Duodenal mucosa (tissue), 2 donors: ENCODE results near the gene WNT2.

Experiments
- H3K27ac ChIP-seq: one replicate; pipeline ENCODE4 v1.7.0; 2013; ENCODE audit warnings: low read depth, low read length
- H3K27me3 ChIP-seq, 2 donors: one replicate each; pipeline ENCODE4 v1.7.0; 2013; ENCODE audit warnings: low read length in 2 of 2, control low read depth in 1 of 2; ENCODE audit not compliant: insufficient read depth in 2 of 2, control insufficient read depth in 1 of 2
- H3K36me3 ChIP-seq, 2 donors: one replicate each; pipeline ENCODE4 v1.7.0; 2013; ENCODE audit warnings: low read length in 2 of 2, control low read depth in 1 of 2; ENCODE audit not compliant: insufficient read depth in 2 of 2, control insufficient read depth in 1 of 2
- H3K4me1 ChIP-seq, 2 donors: one replicate each; pipeline ENCODE4 v1.7.0; 2013; ENCODE audit warnings: low read length in 2 of 2, control low read depth in 1 of 2; ENCODE audit not compliant: insufficient read depth in 2 of 2, control insufficient read depth in 1 of 2
- H3K4me3 ChIP-seq, 2 donors: one replicate each; pipeline ENCODE4 v1.7.0; 2013; ENCODE audit warnings: low read length in 2 of 2, low read depth in 1 of 2
- H3K9ac ChIP-seq, 2 donors: one replicate each; pipeline ENCODE4 v1.7.0; 2013; ENCODE audit warnings: low read length in 2 of 2, low read depth in 1 of 2
- H3K9me3 ChIP-seq, 2 donors: one replicate each; pipeline ENCODE4 v1.7.0; 2013; ENCODE audit warnings: low read length in 2 of 2, control low read depth in 1 of 2; ENCODE audit not compliant: control insufficient read depth in 1 of 2

Gene WNT2

GRCh38 chr7:117282239-117282812 lies 40.5 kb downstream of the WNT2 start:
- Histone ChIP-seq H3K4me1 (no peaks in the 10 kb centered on the region), H3K27ac (no peak overlapping the region), H3K27me3 (no peaks in the 10 kb centered on the region)

GRCh38 chr7:117281562-117281961 lies 41.3 kb downstream of the WNT2 start:
- H3K27ac ChIP-seq, result no peak overlapping the region
- no peaks in the 10 kb centered on the region for H3K27me3 ChIP-seq
- no peaks in the 10 kb centered on the region for H3K4me1 ChIP-seq
- no peak overlapping the region for H3K9ac ChIP-seq
- H3K4me3 ChIP-seq, result no peak overlapping the region
- H3K9me3 ChIP-seq, result no peaks in the 10 kb centered on the region
- H3K36me3 ChIP-seq, result no peaks in the 10 kb centered on the region

More at GRCh38 chr7:117282239-117282812, 40.5 kb downstream of the WNT2 start:
- H3K9me3 ChIP-seq, result no peaks in the 10 kb centered on the region
- H3K4me3 ChIP-seq, result no peak overlapping the region
- no peaks in the 10 kb centered on the region for H3K36me3 ChIP-seq
- no peak overlapping the region for H3K9ac ChIP-seq

GRCh38 chr7:117279931-117280557 lies 42.8 kb downstream of the WNT2 start:
- H3K9ac ChIP-seq, result no peak overlapping the region
- H3K4me1 ChIP-seq, result no peaks in the 10 kb centered on the region
- H3K4me3 ChIP-seq, result no peak overlapping the region
- peaks cover 0 to under 1% of the 10 kb centered on the region in 2 donors for H3K27me3 ChIP-seq
- no peaks in the 10 kb centered on the region for H3K36me3 ChIP-seq
- H3K9me3 ChIP-seq, result no peaks in the 10 kb centered on the region
- H3K27ac ChIP-seq, result no peak overlapping the region

- peaks cover 0 to 3% of the 10 kb centered on the region in 2 donors for H3K27me3 ChIP-seq
- H3K9me3 ChIP-seq, result no peaks in the 10 kb centered on the region
- H3K9ac ChIP-seq, result no peak overlapping the region
- H3K27ac ChIP-seq, result no peak overlapping the region
- no peak overlapping the region for H3K4me3 ChIP-seq
- H3K36me3 ChIP-seq, result no peaks in the 10 kb centered on the region
- no peaks in the 10 kb centered on the region for H3K4me1 ChIP-seq
Observed at GRCh38 chr7:117279203-117279602, 43.7 kb downstream of the WNT2 start.

GRCh38 chr7:117278040-117278439 lies 44.8 kb downstream of the WNT2 start:
- no peaks in the 10 kb centered on the region for H3K36me3 ChIP-seq

GRCh38 chr7:117277576-117277975 lies 45.3 kb downstream of the WNT2 start:
- H3K4me3 ChIP-seq, result no peak overlapping the region
- H3K27me3 ChIP-seq, result peaks cover 0 to 3% of the 10 kb centered on the region in 2 donors
- H3K36me3 ChIP-seq, result no peaks in the 10 kb centered on the region
- H3K9ac ChIP-seq, result no peak overlapping the region
- H3K9me3 ChIP-seq, result no peaks in the 10 kb centered on the region
- no peak overlapping the region for H3K27ac ChIP-seq
- no peaks in the 10 kb centered on the region for H3K4me1 ChIP-seq

More at GRCh38 chr7:117278040-117278439, 44.8 kb downstream of the WNT2 start:
- Histone ChIP-seq H3K9ac (no peak overlapping the region), H3K9me3 (no peaks in the 10 kb centered on the region), H3K4me1 (no peaks in the 10 kb centered on the region), H3K4me3 (no peak overlapping the region), H3K27me3 (peaks cover 0 to 3% of the 10 kb centered on the region in 2 donors), H3K27ac (no peak overlapping the region)

- no peaks in the 10 kb centered on the region for H3K36me3 ChIP-seq
- H3K9ac ChIP-seq, result no peak overlapping the region
- no peaks in the 10 kb centered on the region for H3K4me1 ChIP-seq
- peaks cover 0 to 6% of the 10 kb centered on the region in 2 donors for H3K27me3 ChIP-seq
- H3K27ac ChIP-seq, result no peak overlapping the region
- no peak overlapping the region for H3K4me3 ChIP-seq
- no peaks in the 10 kb centered on the region for H3K9me3 ChIP-seq
Observed at GRCh38 chr7:117274951-117275350, 47.9 kb downstream of the WNT2 start.

GRCh38 chr7:117273814-117274225 lies 49.0 kb downstream of the WNT2 start:
- Histone ChIP-seq H3K4me3 (no peak overlapping the region), H3K9ac (no peak overlapping the region), H3K27me3 (peaks cover 0 to 10% of the 10 kb centered on the region in 2 donors), H3K27ac (no peak overlapping the region), H3K9me3 (no peaks in the 10 kb centered on the region), H3K4me1 (no peaks in the 10 kb centered on the region), H3K36me3 (no peaks in the 10 kb centered on the region)

GRCh38 chr7:117273325-117273724 lies 49.5 kb downstream of the WNT2 start:
- Histone ChIP-seq H3K36me3 (no peaks in the 10 kb centered on the region), H3K27ac (no peak overlapping the region), H3K4me3 (no peak overlapping the region), H3K9me3 (no peaks in the 10 kb centered on the region), H3K27me3 (peaks cover 0 to 10% of the 10 kb centered on the region in 2 donors), H3K9ac (no peak overlapping the region), H3K4me1 (no peaks in the 10 kb centered on the region)

- H3K4me1 ChIP-seq, result no peaks in the 10 kb centered on the region
- no peaks in the 10 kb centered on the region for H3K36me3 ChIP-seq
- no peak overlapping the region for H3K4me3 ChIP-seq
- no peak overlapping the region for H3K27ac ChIP-seq
- peaks cover 0 to 10% of the 10 kb centered on the region in 2 donors for H3K27me3 ChIP-seq
- H3K9ac ChIP-seq, result no peak overlapping the region
- H3K9me3 ChIP-seq, result no peaks in the 10 kb centered on the region
Observed at GRCh38 chr7:117272017-117272759, 50.7 kb downstream of the WNT2 start.
